Lung microvascular endothelial cell (primary cell): ENCODE measurements around the gene SIRT7. TPM values are rescaled to one million over a fixed set of nuclear protein-coding genes. Genes with fewer than 3 reads are reported as not detected.

Source experiments
- DNase-seq, 2 donors: peaks; one replicate each; pipeline versions ENCODE4 v3.0.0 to v3.0.0-alpha.2; 2010; ENCODE audit warnings: low read depth in 2 of 2
- total RNA-seq: library from RNA; depleted of rRNA; stranded (reverse); fragments of >200 nt; gene quantifications from 2 replicates; pipeline ENCODE4 v1.2.1, GENCODE V29; 2014

The SIRT7 gene
- total RNA-seq, 1 donor from 2014 or later, result 13.1 TPM

GRCh38 chr17:81865358-81865732, 52.6 kb downstream of the SIRT7 start:
- no peak for DNase-seq

- DNase-seq, result no peak
Measured at GRCh38 chr17:81863833-81864768, 53.9 kb downstream of the SIRT7 start.

GRCh38 chr17:81863123-81863675, 54.8 kb downstream of the SIRT7 start:
- no peak for DNase-seq

Other genes starting within 250 kb of the SIRT7 start
- 28.6 and 29.4 TPM in 2 replicates for gene ARL16, start 234.4 kb downstream of the SIRT7 start, total RNA-seq
- 43.2 and 45.2 TPM in 2 replicates for gene HGS, start 234.2 kb downstream of the SIRT7 start, total RNA-seq
- 7.8 and 8.7 TPM in 2 replicates for gene MRPL12, start 214.8 kb downstream of the SIRT7 start, total RNA-seq
- gene SLC25A10, start 205.9 kb downstream of the SIRT7 start, total RNA-seq, result 6.7 and 11.8 TPM in 2 replicates
- not detected in 2 replicates for gene GCGR, start 114.0 kb downstream of the SIRT7 start, total RNA-seq
- gene MCRIP1, start 84.9 kb downstream of the SIRT7 start, total RNA-seq, result 93.7 and 178 TPM in 2 replicates
- not detected in 2 replicates for gene PPP1R27, start 83.1 kb downstream of the SIRT7 start, total RNA-seq
- 504 and 688 TPM in 2 replicates for gene P4HB, start 57.6 kb downstream of the SIRT7 start, total RNA-seq
- 91.7 and 92.9 TPM in 2 replicates for gene ARHGDIA, start 46.8 kb downstream of the SIRT7 start, total RNA-seq
- 107 and 136 TPM in 2 replicates for gene ALYREF, start 26.6 kb downstream of the SIRT7 start, total RNA-seq
- 102 and 112 TPM in 2 replicates for gene ANAPC11, start 26.5 kb downstream of the SIRT7 start, total RNA-seq
- gene NPB, start 15.9 kb downstream of the SIRT7 start, total RNA-seq, result under 0.01 TPM in 1 of 2 replicates, not detected in the other
- gene PCYT2, start 6.8 kb downstream of the SIRT7 start, total RNA-seq, result 24.0 and 27.6 TPM in 2 replicates
- gene MAFG, start 9.6 kb upstream of the SIRT7 start, total RNA-seq, result 9.2 and 17.1 TPM in 2 replicates
- 52.3 and 60.9 TPM in 2 replicates for gene PYCR1, start 19.1 kb upstream of the SIRT7 start, total RNA-seq
- gene MYADML2, start 29.1 kb upstream of the SIRT7 start, total RNA-seq, result not detected in 2 replicates
- under 0.01 TPM in 2 replicates for gene NOTUM, start 43.0 kb upstream of the SIRT7 start, total RNA-seq
- 17.7 and 23.2 TPM in 2 replicates for gene ASPSCR1, start 59.5 kb upstream of the SIRT7 start, total RNA-seq
- 30.1 and 31.5 TPM in 2 replicates for gene CENPX, start 104.7 kb upstream of the SIRT7 start, total RNA-seq
- 7.6 and 8.3 TPM in 2 replicates for gene LRRC45, start 105.1 kb upstream of the SIRT7 start, total RNA-seq
- 9.7 and 18.3 TPM in 2 replicates for gene RAC3, start 113.5 kb upstream of the SIRT7 start, total RNA-seq
- 35.5 and 37.7 TPM in 2 replicates for gene DCXR, start 119.5 kb upstream of the SIRT7 start, total RNA-seq
- 10.0 and 16.3 TPM in 2 replicates for gene RFNG, start 133.6 kb upstream of the SIRT7 start, total RNA-seq
- gene GPS1, start 133.7 kb upstream of the SIRT7 start, total RNA-seq, result 61.9 and 64.1 TPM in 2 replicates
- gene DUS1L, start 147.6 kb upstream of the SIRT7 start, total RNA-seq, result 30.7 and 35.5 TPM in 2 replicates
- gene FASN, start 180.1 kb upstream of the SIRT7 start, total RNA-seq, result 35.1 and 43.4 TPM in 2 replicates